Testis (tissue), 3 donors: ENCODE measurements around the gene FAF1. TPM values are rescaled to one million over a fixed set of nuclear protein-coding genes. Genes with fewer than 3 reads are reported as not detected.

ENCODE experiments used
- DNase-seq: peaks from one replicate; pipeline ENCODE4 v3.0.0-alpha.2; 2019
- H3K27ac ChIP-seq, 2 donors: fragments of 200-600 bp; sonication (generic); one replicate each; pipeline ENCODE4 v1.5.1; 2019
- H3K27me3 ChIP-seq: fragments of 200-600 bp; sonication (generic); one replicate; pipeline ENCODE4 v1.5.1; 2019
- H3K36me3 ChIP-seq: fragments of 200-600 bp; sonication (generic); one replicate; pipeline ENCODE4 v1.5.1; 2017; ENCODE audit warnings: low read depth; ENCODE audit errors: missing control alignments
- H3K4me1 ChIP-seq: fragments of 200-600 bp; sonication (generic); one replicate; pipeline ENCODE4 v1.5.1; 2019
- H3K4me3 ChIP-seq, 2 donors: fragments of 200-600 bp; sonication (generic); one replicate each; pipeline ENCODE4 v1.5.1; 2017 to 2019
- H3K9me3 ChIP-seq: fragments of 200-600 bp; sonication (generic); one replicate; pipeline ENCODE4 v1.5.1; 2017
- CTCF ChIP-seq, 3 experiments: fragments of 450-650 bp in 2 of 3; fragments of 200-600 bp in 1 of 3; sonication (generic) in 1 of 3; IDR thresholded peaks; one replicate each; pipeline ENCODE4 v1.5.1; 2016 to 2019; ENCODE audit warnings: antibody characterized with exemption in 3 of 3, mild to moderate bottlenecking in 2 of 3, moderate library complexity in 1 of 3
- POLR2A ChIP-seq: fragments of 450-650 bp; IDR thresholded peaks from one replicate; pipeline ENCODE4 v1.6.1; 2017; ENCODE audit warnings: antibody characterized with exemption, mild to moderate bottlenecking, moderate library complexity
- WGBS, 2 donors: methylation state at CpG; one replicate each; pipeline ENCODE4 v1.1.5; 2018; 5-methylcytosine and 5-hydroxymethylcytosine counted together
- intact Hi-C: fragments of 100-400 bp; cut with DNase I; formaldehyde crosslinking; loops from one replicate; pipeline ENCODE4 v1.15.1; 2023; ENCODE audit warnings: low total_unique reads
- polyA plus RNA-seq: library from polyadenylated mRNA; stranded (reverse); fragments of 350-450 nt; fragmentation: Illumina TruSeq; extraction: RNeasy Lipid Tissue Mini Kit (QIAGEN cat#74804); gene quantifications from one replicate; pipeline ENCODE4 v1.2.3, GENCODE V29; 2014; ENCODE audit warnings: low read depth, low replicate concordance; ENCODE audit not compliant: insufficient read depth
- total RNA-seq, 2 donors: library from RNA; depleted of rRNA; stranded (reverse); fragments of >200 nt; gene quantifications; one replicate each; pipeline ENCODE4 v1.2.3, GENCODE V29; 2016

FAF1 gene
- total and polyA plus RNA-seq, 3 donors from 2014 or later: 46.5 to 236 (median 61.6) TPM

GRCh38 chr1:50861772-50862171 lies 98.3 kb downstream of the FAF1 start:
- intact Hi-C loops: no loop called here

GRCh38 chr1:50860702-50861101 lies 99.4 kb downstream of the FAF1 start:
- 99 to 100% methylated on average over 4 of the region's 4 CpGs for WGBS, 2 donors
- Histone ChIP-seq H3K4me3 (no peak overlapping the region), H3K9me3 (no peaks in the 10 kb centered on the region), H3K36me3 (no peaks in the 10 kb centered on the region), H3K27me3 (no peaks in the 10 kb centered on the region), H3K4me1 (no peaks in the 10 kb centered on the region), H3K27ac (no peak overlapping the region)
- intact Hi-C loops: no loop called here
- no peak for DNase-seq
- TF ChIP-seq CTCF (IDR thresholded peaks at IDR 0.05) (no peak), POLR2A (no peak)

More at GRCh38 chr1:50861772-50862171, 98.3 kb downstream of the FAF1 start:
- Histone ChIP-seq H3K27me3 (no peaks in the 10 kb centered on the region), H3K27ac (no peak overlapping the region), H3K4me3 (no peak overlapping the region), H3K4me1 (no peaks in the 10 kb centered on the region), H3K36me3 (no peaks in the 10 kb centered on the region), H3K9me3 (no peaks in the 10 kb centered on the region)
- TF ChIP-seq POLR2A: no peak
- TF ChIP-seq CTCF (IDR thresholded peaks at IDR 0.05): no peak
- no peak for DNase-seq
- 45 to 60% methylated on average over 1 of the region's 1 CpG for WGBS, 2 donors

GRCh38 chr1:50860256-50860655 lies 99.8 kb downstream of the FAF1 start:
- H3K27me3 ChIP-seq: no peaks in the 10 kb centered on the region
- no peak overlapping the region for H3K27ac ChIP-seq
- intact Hi-C loops: no loop called here
- 93 to 99% methylated on average over 2 of the region's 2 CpGs for WGBS, 2 donors
- no peak for TF ChIP-seq CTCF (IDR thresholded peaks at IDR 0.05)
- TF ChIP-seq POLR2A: no peak
- H3K4me1 ChIP-seq: no peaks in the 10 kb centered on the region
- H3K9me3 ChIP-seq: no peaks in the 10 kb centered on the region
- H3K36me3 ChIP-seq: no peaks in the 10 kb centered on the region
- H3K4me3 ChIP-seq: no peak overlapping the region
- DNase-seq: no peak

GRCh38 chr1:50859657-50860056 lies 100.4 kb downstream of the FAF1 start:
- H3K27ac ChIP-seq: no peak overlapping the region
- H3K27me3 ChIP-seq: no peaks in the 10 kb centered on the region
- no peak overlapping the region for H3K4me3 ChIP-seq
- intact Hi-C loops: no loop called here
- WGBS, 2 donors: 93 to 94% methylated on average over 1 of the region's 1 CpG
- H3K9me3 ChIP-seq: no peaks in the 10 kb centered on the region
- TF ChIP-seq CTCF (IDR thresholded peaks at IDR 0.05) (no peak), POLR2A (no peak)
- H3K36me3 ChIP-seq: no peaks in the 10 kb centered on the region
- DNase-seq: no peak
- no peaks in the 10 kb centered on the region for H3K4me1 ChIP-seq

- no peak for DNase-seq
- Histone ChIP-seq H3K9me3 (no peaks in the 10 kb centered on the region), H3K4me3 (no peak overlapping the region), H3K4me1 (no peaks in the 10 kb centered on the region), H3K27ac (no peak overlapping the region), H3K36me3 (no peaks in the 10 kb centered on the region), H3K27me3 (no peaks in the 10 kb centered on the region)
- TF ChIP-seq CTCF (IDR thresholded peaks at IDR 0.05): no peak
- no peak for TF ChIP-seq POLR2A
- intact Hi-C loops: no loop called here
- WGBS, 2 donors: 91 to 97% methylated on average over 1 of the region's 1 CpG
Measured at GRCh38 chr1:50858761-50859160, 101.3 kb downstream of the FAF1 start.
